ENCODE data around the gene CHMP6.

CHMP6 gene

DNA sequence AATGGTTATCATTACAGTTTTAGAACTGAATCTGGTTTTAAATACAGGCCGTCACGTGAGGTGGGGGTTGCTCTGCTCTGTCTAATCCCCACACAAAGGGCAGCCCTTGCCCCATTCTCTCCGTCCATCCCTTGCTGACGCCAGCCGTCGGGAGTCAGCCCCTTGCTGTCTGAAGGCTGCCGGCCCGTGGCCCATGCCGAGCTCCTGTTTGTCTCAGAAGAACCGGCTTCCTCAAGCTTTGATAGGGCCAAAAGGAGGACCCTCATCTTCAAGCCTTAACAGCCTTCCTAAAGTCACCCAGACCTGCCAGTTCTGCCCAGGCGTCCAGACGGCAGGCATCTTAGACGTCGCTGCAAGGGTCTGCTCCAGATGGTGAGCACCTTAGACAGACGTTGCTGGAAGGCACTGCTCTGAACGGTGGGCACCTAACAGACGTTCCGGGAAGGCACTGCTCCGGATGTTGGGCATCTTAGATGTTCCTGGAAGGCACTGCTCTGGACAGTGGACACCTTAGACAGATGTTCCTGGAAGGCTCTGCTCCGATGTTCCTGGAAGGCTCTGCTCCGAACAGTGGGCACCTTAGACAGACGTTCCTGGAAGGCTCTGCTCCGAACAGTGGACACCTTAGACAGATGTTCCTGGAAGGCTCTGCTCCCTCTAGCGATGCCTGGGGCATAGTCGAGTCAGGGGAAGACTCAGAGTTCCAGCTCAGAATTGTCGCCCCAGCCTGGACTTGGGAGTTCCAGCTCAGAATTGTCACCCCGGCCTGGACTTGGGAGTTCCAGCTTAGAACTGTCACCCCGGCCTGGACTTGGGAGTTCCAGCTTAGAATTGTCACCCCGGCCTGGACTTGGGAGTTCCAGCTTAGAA, 35.1 kb upstream of the CHMP6 start:
- no peak for DNase-seq

DNA sequence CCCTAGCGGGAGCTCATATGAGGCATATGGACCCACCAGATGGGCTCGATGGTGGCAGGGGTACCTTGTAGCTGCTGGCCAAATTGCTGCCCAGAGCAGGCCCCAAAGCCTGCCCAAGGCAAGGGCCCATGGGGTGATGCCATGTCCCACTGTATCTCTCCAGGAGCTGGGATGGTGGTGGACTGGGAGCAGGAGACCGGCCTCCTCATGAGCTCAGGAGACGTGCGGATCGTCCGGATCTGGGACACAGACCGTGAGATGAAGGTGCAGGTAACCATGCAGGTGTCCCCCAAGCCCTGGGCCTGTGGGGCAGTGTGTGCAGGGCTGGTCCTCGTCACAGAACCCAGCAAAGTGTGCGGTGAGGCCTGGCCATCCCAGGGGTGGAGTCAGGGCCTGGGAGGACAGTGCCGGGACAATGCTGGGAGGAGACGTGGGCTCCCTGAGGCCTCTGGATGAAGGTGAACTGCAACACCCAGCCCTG, 34.1 kb upstream of the CHMP6 start:
- no peak for DNase-seq

DNA sequence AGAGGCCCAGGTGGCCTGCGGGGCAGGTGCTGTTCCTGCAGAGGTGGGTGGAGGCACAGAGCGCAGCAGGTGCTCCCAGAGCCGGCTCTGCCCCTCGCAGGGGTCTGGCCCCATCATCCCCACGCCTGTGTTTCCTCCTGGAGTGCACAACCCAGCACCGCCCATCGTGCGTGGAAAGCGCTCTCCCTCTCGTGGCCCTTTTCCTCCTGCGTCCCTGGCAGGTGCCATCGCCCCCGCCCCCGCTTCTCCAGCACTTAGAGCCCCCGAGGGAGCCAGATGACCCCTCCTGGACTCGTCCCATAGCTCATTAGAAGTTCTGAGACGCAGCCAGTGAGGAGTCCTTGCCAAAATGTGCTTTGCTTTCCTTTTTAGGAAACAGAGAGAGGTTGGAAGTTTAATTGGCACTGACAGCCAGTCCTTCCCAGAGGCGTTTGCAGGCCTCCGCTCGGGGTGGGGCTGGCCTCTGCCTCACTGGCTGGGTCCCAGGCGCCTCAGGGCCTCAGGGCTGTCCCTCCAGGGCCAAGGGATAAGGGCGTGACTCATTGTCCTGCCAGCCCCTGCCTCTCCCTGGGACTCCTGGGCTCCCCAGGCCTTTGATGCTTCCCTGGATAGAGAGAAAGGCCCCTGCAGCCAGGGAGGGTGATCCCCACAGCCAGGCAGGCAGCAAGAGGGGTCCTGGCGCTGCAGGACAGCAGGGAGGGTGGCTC, 32.2 kb upstream of the CHMP6 start:
- DNase-seq = no peak

DNA sequence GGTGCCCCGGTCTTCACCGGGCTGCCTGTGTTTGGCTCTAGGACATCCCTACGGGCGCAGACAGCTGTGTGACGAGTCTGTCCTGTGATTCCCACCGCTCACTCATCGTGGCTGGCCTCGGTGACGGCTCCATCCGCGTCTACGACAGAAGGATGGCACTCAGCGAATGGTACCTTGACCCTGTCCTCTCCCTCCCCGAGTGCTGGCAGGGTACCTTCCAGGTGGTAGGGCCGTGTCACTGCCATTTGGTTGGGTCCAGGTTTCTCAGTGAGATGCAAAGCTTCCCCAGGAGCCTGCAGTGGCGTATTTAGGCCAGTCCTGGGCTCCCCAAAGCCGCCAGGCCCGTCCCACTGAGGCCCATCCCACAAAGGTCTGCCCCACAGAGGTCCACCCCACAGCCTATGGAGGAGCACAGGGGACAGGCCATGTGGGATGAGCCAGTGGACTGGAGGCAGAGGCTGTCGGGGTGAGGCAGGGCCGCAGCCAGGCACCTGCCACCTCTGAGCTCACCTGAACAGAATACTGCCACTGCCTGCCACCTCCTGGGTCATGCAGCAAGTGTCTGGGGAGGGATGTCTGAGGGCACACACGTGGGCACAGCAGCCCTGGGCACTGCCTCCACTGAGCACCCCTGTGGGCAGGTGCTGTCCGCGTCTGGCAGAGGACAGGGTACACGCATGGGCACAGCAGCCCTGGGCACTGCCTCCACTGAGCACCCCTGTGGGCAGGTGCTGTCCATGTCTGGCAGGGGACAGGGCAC, 31.4 kb upstream of the CHMP6 start:
- no peak for DNase-seq

DNA sequence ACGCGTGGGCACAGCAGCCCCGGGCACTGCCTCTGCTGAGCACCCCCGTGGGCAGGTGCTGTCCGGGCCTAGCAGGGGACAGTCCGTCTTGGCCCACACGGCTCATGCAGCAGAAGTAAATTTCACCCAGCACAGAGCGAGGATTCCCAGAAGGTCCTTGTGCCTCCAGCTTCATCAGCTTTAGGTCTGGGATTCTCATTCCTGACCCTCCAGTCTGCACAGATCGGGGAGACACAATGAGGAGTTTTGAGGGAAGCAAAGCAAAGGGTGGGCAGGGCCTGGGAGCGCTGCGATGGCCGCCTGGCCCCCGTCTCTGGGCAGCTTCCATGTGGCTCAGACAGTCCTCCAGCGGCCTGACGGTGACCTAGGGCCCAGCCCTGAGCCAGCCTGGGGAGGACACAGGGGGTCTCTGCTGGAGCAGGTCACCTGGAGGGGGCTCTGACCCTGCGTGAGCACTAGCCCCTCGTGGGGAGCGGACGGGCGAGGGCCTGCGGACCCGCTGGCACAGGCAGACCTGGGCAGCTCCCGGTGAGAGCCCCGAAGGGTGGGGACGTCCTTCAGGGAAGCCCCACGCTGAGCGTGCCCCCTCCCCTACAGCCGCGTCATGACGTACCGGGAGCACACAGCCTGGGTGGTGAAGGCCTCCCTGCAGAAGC, 30.7 kb upstream of the CHMP6 start:
- DNase-seq = no peak

DNA sequence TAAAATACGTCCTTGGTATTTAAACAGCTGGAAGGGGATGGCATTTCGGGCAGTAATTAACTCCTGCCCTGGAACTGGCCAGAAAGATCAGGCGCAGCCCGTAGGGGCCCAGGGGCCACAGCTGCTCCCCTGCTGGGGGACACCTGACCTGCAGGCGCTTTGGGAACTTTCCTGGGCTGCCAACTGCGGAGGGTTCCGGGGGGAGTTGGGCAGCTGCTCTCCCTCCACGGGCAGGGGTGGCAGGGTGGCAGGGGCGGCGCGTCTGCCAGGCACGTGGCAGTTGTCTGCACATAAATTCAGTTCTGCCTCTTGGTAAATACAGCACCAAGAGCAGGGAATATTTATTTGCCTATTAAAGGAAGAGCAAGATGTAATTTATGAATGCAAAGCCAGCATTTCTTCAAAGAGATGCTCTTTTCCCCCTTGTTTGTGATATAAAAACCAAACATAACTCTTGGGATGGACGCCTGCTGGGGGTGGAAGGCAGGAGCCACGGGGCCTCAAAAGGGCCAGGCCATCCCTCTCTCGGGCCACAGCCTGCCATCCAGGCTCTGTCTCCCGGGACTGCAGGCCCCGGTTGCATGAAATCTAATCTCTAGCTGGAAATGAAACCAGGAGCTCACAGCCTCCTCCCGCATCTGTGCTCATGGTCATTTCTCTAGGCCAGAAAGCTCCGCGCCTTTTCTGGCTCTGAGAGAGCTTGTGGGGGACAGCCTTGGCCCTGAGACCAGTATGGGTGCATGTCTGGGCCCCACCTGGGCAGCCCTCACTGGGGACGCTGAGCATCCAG, 29.9 kb upstream of the CHMP6 start:
- no peak for DNase-seq

DNA sequence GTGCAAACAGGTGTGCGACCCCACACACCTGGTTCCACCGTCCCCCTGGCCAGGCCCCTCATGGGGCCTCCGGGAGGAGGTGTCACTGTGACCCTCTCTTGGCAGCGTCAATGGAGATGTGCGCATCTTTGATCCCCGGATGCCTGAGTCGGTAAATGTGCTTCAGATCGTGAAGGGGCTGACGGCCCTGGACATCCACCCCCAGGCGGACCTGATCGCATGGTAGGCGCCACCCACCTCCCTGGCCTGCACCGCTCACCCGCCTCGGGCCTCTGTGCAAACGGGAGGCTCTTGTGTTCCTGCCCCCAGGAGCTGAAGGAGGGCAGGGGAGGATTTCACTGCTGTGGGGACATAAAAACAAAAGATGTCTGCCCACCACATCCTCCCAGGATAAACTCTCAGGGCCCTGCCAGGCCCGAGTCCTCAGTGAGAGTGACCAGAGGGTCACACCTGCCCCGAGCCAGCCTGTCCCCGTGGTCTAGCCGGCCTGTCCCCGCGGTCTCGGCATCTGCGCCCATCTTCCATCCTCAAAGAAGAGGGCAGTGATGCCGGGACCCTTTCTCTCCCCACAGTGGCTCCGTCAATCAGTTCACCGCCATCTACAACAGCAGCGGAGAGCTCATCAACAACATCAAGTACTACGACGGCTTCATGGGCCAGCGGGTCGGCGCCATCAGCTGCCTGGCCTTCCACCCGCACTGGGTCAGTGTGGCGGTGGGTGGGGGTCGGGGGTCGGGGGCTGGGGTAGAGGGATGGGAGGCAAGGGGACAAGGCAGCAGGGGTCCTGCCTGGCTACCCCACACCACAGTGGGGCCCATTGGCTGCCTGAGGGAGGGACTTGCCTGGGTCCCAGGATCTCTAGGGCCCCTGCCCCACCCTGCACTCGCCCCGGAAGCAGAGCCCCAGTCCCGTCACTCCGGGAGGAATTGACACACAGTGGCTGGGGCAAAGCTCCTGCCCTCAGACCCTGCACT, 29.0 kb upstream of the CHMP6 start:
- no peak for DNase-seq

DNA sequence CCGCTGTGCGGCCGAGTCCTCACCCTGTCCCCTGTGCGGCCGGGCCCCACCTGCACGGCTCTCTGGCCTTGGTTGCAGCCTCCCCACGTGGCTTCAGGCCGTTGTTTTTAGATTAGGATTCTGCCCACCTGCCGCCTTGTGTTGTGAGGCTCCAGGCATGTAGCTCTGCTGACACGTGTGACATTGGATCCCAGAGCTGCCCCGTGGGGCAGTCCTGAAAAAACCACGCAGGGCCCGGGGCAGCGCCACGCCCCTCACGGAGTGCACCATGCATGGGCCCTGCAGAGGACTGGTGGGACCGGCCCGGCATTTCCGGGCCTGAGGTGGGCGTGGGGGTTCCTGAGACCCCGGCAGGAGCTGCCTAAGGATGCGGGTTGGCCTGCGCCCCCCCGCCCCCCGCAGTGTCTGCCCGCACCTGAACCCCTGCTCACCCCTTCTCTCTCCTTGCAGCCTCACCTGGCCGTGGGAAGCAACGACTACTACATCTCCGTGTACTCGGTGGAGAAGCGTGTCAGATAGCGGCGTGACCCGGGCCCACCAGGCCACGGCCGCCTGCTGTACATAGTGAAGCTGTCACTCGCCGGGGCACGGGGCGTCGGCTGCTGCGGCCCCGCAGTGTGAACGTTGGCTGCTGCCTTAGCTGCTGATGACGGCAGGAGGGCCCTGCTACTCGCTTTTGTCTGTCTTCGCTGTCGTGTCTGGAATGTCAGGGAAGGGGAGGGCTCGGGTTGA, 27.7 kb upstream of the CHMP6 start:
- no peak for DNase-seq

DNA sequence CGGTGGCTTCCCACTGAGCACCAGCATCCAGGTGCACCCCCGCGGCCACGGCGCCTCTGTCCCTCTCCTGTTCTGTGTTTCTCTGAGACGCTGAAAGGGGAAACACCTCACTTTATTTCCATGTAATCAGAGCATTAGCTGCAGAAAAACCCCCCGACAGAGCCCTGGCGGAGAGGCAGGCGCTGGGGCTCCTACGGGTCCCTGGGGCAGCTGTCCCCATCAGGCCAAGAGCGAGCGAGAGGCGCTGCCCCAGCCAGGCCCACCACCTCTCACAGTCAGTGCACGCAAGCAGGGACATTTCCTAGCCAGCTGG, 27.1 kb upstream of the CHMP6 start:
- no peak for DNase-seq

DNA sequence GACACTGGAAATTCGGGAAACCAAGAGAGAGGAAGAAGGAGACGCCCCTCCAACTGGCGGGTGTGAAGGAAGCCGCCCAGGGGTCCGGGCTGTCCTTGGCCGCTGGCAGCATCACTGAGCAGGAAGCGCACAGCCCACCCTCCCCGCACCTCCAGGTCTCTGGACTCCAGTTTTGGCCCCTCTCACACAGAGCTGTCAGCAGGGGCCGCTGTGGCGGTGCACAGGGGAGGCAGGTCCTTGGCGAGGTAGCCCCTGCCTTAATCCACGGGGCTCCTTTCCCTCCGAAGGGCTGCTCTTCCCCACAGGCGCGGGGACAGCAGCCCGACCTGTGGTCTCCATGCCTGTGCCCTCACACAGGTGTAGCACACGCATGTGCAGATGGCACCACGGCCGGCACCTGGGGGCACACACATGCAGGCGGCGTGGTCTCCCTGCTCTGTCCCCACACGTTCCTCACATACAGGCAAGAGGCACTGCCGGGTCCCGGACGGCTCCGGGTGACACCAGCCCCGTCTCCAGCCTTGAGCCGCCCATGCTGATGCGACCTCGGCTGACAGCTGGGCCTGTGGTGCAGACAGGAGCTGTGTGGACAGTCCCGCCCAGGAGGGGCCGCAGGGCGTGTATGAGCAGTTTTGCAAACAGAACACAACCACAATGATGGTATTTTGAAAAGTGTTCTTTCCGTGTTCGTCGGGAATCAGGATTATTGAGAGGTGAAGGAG, 26.6 kb upstream of the CHMP6 start:
- DNase-seq = no peak

DNA sequence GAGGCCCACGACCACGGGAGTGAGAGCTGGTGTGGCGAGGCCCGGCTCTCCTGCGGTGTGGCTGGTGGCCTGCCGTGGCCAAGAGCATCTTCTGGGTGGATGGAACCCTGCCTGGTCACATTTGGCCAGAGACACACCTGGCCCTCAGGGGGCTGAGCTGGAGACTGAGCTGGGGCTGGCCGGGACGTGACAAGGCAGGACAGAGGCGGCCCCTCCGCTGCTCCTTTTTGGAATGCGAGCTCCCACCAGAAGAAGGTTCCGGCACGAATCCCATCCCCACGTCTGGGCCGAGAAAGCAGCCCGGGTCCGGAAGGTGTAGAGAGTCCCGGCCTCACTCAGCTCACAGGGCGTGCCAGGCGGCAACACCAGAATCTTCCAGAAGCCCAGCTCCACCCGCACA, 26.0 kb upstream of the CHMP6 start:
- DNase-seq = no peak

DNA sequence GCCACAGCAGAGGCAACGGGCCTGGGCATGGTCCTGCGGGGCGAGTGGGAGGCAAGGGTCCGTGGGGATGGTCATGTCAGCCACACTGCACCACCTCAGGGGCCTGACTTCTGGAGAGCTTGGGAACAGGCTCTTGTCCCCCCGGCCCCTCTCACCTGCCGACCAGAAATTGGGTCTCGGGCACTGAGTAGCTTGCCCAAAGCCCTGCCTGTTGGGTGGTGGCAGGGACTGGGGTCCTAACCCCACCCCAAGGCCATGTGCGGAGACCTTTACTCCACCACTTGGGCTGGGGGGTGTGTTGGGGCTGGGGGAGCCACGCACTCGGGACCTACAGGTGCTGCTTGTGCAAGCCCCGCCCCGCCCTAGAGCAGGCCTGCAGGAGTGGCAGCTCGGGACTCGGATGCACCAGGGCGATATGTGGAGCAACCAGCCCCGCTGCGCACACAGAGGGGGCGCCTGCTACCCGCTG, 24.2 kb upstream of the CHMP6 start:
- no peak for DNase-seq

DNA sequence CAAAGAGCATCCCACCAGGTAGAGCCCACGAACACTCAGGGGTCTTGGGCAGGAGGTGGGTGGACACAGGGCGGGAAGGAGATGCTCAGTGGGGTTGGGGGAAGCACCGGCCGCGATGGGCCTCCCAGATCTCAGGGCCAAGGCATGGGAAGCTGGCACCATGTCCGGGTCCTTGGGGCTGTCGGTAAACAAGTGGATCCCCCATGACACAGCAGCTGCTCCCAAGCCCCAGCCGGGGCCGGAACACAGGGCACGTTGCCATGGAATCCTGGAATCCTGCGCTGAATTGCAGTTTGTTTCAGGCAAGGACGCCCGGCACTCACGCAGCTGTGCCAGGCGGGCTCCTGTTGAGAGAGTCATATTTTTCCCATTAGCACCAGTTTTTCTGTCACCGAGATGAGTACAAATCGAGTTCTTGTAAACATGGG, 23.0 kb upstream of the CHMP6 start:
- no peak for DNase-seq

DNA sequence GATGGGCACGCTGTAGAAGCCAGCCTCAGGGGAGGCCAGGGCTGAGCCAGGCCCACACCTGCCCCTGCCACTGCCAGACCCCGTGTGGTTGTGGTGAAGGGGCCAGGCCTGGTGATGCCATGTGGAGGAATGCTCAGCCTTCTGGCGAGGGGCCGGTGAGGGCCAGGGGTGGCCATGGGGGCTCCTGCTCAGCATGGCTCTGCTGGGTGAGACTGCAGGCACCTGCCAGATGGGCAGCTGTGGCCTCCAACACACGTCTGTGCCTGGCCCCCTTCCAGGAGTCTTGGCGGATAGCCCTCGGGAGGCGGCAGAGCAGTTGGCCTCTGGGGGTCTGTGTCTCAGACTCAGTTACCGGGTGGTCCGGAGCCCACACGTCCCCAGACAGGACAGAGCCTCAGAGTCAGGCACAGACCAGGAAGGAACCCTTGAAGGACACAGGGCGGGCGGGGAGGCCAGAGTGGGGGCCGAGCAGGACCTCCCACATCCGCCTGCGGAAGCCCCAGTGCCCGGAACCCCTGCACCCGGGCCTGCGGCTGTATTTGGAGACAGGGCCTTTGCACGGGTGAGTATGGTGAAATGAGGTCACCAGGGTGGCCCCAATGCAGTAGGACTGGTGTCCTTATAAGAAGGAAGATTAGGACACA, 22.5 kb upstream of the CHMP6 start:
- DNase-seq = no peak

DNA sequence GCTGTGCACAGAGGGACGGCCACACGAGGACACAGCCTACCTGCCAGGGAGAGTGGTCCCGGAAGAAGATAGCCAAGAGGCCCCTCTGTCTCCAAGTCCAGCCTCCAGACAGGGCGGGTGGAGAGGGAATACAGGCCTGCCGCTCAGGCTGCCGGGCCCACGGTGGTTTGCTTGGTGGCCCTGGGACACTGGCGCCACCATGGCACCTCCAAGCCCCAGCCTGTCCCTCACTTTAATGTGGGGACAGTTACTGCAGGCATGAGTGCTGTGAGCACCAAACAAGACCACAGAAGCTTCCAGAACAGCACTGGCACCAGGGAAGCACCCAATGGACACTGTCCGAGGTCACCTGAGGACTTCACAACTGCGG, 22.0 kb upstream of the CHMP6 start:
- DNase-seq = no peak

DNA sequence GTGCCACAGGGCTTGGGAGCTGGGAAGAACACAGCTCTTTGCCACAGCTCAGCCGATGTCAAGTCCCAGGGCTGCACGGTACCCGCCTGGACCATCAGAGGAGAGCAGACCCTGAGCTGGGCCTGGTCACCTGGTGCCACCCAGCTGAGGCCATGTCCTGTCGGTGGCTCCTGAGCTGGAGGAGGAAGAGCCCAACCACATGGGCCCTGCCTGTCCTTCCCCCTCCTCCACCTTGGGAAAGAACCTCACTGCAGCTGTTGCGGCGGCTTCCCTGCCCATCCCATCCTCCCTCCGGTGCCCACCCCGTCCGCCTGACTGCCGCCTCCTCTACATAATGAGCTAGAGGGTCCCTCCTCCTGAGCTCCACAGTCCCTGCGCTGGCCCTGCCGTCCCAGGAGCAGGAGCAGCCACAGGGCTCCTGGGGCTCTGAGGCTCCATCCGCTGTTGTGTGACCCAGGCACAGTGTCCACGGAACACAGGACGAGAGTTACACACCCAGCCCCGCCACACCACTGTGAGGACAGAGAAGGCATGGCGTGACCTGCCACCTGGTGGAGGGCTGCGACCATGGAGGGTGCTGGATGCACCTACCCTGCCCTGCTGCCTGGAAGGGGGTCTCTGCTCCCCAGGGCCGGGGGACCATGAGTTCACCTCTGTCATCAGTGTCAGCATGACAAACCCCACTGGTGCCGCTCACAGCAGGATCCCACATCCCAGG, 21.4 kb upstream of the CHMP6 start:
- DNase-seq = peak; percentile 20

DNA sequence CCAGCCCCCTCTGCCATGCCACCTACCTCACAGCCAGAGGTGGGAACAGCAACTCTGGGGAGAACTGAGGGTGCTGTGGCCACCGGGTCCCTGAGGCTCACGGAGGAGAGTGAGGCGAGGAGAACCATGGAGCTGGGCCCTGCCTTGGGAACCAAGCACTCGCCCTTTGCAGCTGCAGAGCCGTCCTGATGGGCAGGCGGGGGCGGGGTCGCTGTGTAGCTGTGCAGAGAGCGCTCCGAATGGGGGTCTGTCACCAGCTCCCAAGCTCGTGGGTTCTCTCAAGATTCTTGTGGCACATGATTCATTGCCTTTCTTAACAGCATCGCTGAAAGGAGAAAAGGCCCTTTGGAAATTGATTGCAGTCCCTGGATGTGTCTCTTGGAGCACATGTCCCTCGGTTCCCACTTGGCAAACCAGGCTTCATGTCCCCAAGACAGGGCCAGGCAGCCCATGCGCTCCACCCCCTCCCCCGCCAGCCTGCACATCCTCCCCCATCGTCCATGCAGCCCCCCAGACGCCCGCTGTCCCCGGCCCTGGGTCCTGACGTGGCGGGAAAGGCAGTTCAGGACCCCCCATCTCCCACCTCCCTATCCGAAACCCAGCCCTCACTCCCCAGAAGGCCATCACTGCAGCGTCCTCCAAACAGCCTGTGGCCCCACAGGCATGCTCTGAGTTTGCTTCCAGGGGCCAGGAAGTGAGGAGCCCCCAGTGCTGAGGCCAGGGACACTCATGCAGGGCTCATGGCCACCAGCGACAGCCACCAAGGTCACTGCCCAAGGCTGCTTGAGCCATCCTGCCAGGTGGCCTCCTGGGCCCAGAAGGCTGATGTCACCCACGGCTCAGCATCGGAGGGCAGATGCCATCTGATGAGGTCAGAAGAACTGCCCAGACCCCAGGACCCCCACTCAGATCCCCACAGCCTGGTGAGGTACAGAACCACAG, 20.6 kb upstream of the CHMP6 start:
- no peak for DNase-seq

Measured in activated effector memory CD4-positive, alpha-beta T cell treated with Interleukin-2 at 50 U/mL for 16 hours (primary cell).